Caco-2 (cell line): ENCODE measurements around the gene KLHL14. TPM values are rescaled to one million over a fixed set of nuclear protein-coding genes. Genes with fewer than 3 reads are reported as not detected.

ENCODE experiments used
- BruUV-seq: library from RNA; stranded (reverse); fragments of 400-500 nt; replicated peaks from 2 replicates; lab custom pipeline; 2021; lab: Mats Ljungman, UMichigan
- CTCF ChIA-PET: fragments of 300-600 bp; sonication (Branson Sonifier 250); formaldehyde crosslinking; loops from one replicate; lab custom pipeline; 2022; ENCODE audit warnings: antibody characterized with exemption; lab: Charles Lee
- POLR2A ChIA-PET: fragments of 300-600 bp; sonication (Branson Sonifier 250); formaldehyde crosslinking; loops from one replicate; lab custom pipeline; 2022; ENCODE audit warnings: antibody characterized with exemption; lab: Charles Lee
- DNase-seq, 2 experiments: peaks; one replicate each; pipeline versions ENCODE4 v3.0.0 to v3.0.0-alpha.2; 2020 to 2022
- H3K27me3 ChIP-seq: replicated peaks from 2 replicates; pipeline ENCODE4 v1.6.0; 2011; ENCODE audit warnings: low read length; ENCODE audit not compliant: control insufficient read depth, insufficient read depth
- H3K36me3 ChIP-seq: 2 replicates; pipeline ENCODE4 v1.5.1; 2011; ENCODE audit warnings: low read length; ENCODE audit not compliant: control insufficient read depth, insufficient read depth
- H3K4me1 ChIP-seq: fragments of 250-450 bp; sonication (Bioruptor Pico); 2 replicates; pipeline ENCODE4 v1.5.1; 2020; ENCODE audit warnings: mild to moderate bottlenecking
- H3K4me3 ChIP-seq: 2 replicates; pipeline ENCODE4 v1.5.1; 2011; ENCODE audit warnings: low read depth, mild to moderate bottlenecking, control low read depth, low read length
- H3K9me3 ChIP-seq: fragments of 250-450 bp; sonication (Bioruptor Pico); 2 replicates; pipeline ENCODE4 v1.5.1; 2020; ENCODE audit warnings: mild to moderate bottlenecking, moderate library complexity
- H3K27ac Mint-ChIP-seq: one replicate; pipeline ENCODE4 v1.8.0; 2022; ENCODE audit warnings: mixed read lengths; ENCODE audit not compliant: unreplicated experiment
- H3K27me3 Mint-ChIP-seq: one replicate; pipeline ENCODE4 v1.8.0; 2022; ENCODE audit warnings: mixed read lengths; ENCODE audit not compliant: insufficient read depth, unreplicated experiment
- H3K36me3 Mint-ChIP-seq: one replicate; pipeline ENCODE4 v1.8.0; 2022; ENCODE audit warnings: mild to moderate bottlenecking, mixed read lengths; ENCODE audit not compliant: insufficient read depth, unreplicated experiment
- H3K4me1 Mint-ChIP-seq: one replicate; pipeline ENCODE4 v1.8.0; 2022; ENCODE audit warnings: low read depth, mixed read lengths; ENCODE audit not compliant: unreplicated experiment
- H3K4me3 Mint-ChIP-seq: one replicate; pipeline ENCODE4 v1.8.0; 2022; ENCODE audit warnings: mild to moderate bottlenecking, moderate library complexity, mixed read lengths; ENCODE audit not compliant: unreplicated experiment
- H3K9me3 Mint-ChIP-seq: one replicate; pipeline ENCODE4 v1.8.0; 2022; ENCODE audit warnings: mixed read lengths; ENCODE audit not compliant: unreplicated experiment
- CTCF ChIP-seq, 2 experiments: fragments of 200-600 bp in 1 of 2; IDR thresholded peaks; 1 replicate in 1 of 2; 2 replicates in 1 of 2; pipeline versions ENCODE4 v1.5.1 to v1.8.0; 2011 to 2022; ENCODE audit warnings: antibody characterized with exemption in 1 of 2, control low read depth in 1 of 2, inconsistent platforms in 1 of 2, low read depth in 1 of 2, low read length in 1 of 2, mild to moderate bottlenecking in 1 of 2, moderate library complexity in 1 of 2; ENCODE audit not compliant: insufficient read depth in 1 of 2, severe bottlenecking in 1 of 2, unreplicated experiment in 1 of 2
- intact Hi-C: fragments of 100-400 bp; cut with micrococcal nuclease; formaldehyde crosslinking; loops from one replicate; pipeline ENCODE4 v1.10.0; 2022; ENCODE audit not compliant: unreplicated experiment
- total RNA-seq: library from RNA; stranded (reverse); gene quantifications from 2 replicates; pipeline ENCODE4 v1.2.3, GENCODE V29; 2022

Gene KLHL14
- total RNA-seq, 1 experiment from 2014 or later = not detected

- no TSS peak for BruUV-seq
- no peaks in the 10 kb centered on the region for H3K27me3 Mint-ChIP-seq
Observed at GRCh38 chr18:32812342-32812741, 39.5 kb upstream of the KLHL14 start.

GRCh38 chr18:32810314-32810713 is 37.5 kb upstream of the KLHL14 start:
- ChIA-PET CTCF (no interaction called here), POLR2A (no interaction called here)
- Mint-ChIP-seq H3K9me3 (peaks cover 8% of the 10 kb centered on the region), H3K4me3 (no peak overlapping the region), H3K27me3 (no peaks in the 10 kb centered on the region), H3K4me1 (no peaks in the 10 kb centered on the region), H3K36me3 (no peaks in the 10 kb centered on the region), H3K27ac (no peak overlapping the region)
- intact Hi-C loops = no loop called here
- DNase-seq = no peak
- no peak overlapping the region for H3K4me3 ChIP-seq
- H3K36me3 ChIP-seq = no peaks in the 10 kb centered on the region
- no peak for TF ChIP-seq CTCF (IDR thresholded peaks at IDR 0.05; ENCODE audit: insufficient read depth in 1 of 2, low read depth in 1 of 2, low read length in 1 of 2, severe bottlenecking in 1 of 2, unreplicated experiment in 1 of 2)
- BruUV-seq = no TSS peak
- no peaks in the 10 kb centered on the region for H3K27me3 ChIP-seq
- H3K4me1 ChIP-seq = no peaks in the 10 kb centered on the region
- H3K9me3 ChIP-seq = no peaks in the 10 kb centered on the region

More at GRCh38 chr18:32812342-32812741, 39.5 kb upstream of the KLHL14 start:
- H3K36me3 Mint-ChIP-seq = no peaks in the 10 kb centered on the region
- intact Hi-C loops = no loop called here
- Histone ChIP-seq H3K9me3 (no peaks in the 10 kb centered on the region), H3K4me1 (no peaks in the 10 kb centered on the region), H3K27me3 (no peaks in the 10 kb centered on the region), H3K36me3 (no peaks in the 10 kb centered on the region), H3K4me3 (no peak overlapping the region)
- no peak overlapping the region for H3K27ac Mint-ChIP-seq
- ChIA-PET CTCF (no interaction called here), POLR2A (no interaction called here)
- no peak overlapping the region for H3K4me3 Mint-ChIP-seq
- peaks cover 8% of the 10 kb centered on the region for H3K9me3 Mint-ChIP-seq
- DNase-seq = no peak
- H3K4me1 Mint-ChIP-seq = no peaks in the 10 kb centered on the region
- TF ChIP-seq CTCF (IDR thresholded peaks at IDR 0.05; ENCODE audit: insufficient read depth in 1 of 2, low read depth in 1 of 2, low read length in 1 of 2, severe bottlenecking in 1 of 2, unreplicated experiment in 1 of 2) = no peak

- Histone ChIP-seq H3K36me3 (no peaks in the 10 kb centered on the region), H3K4me1 (no peaks in the 10 kb centered on the region), H3K9me3 (no peaks in the 10 kb centered on the region), H3K27me3 (no peaks in the 10 kb centered on the region), H3K4me3 (no peak overlapping the region)
- no TSS peak for BruUV-seq
- CTCF ChIA-PET = no interaction called here
- H3K27ac Mint-ChIP-seq = no peak overlapping the region
- TF ChIP-seq CTCF (IDR thresholded peaks at IDR 0.05; ENCODE audit: insufficient read depth in 1 of 2, low read depth in 1 of 2, low read length in 1 of 2, severe bottlenecking in 1 of 2, unreplicated experiment in 1 of 2) = no peak
- H3K4me3 Mint-ChIP-seq = no peak overlapping the region
- no peaks in the 10 kb centered on the region for H3K4me1 Mint-ChIP-seq
- no peak for DNase-seq
- POLR2A ChIA-PET = no interaction called here
- intact Hi-C loops = no loop called here
- H3K27me3 Mint-ChIP-seq = no peaks in the 10 kb centered on the region
- H3K9me3 Mint-ChIP-seq = no peaks in the 10 kb centered on the region
- H3K36me3 Mint-ChIP-seq = no peaks in the 10 kb centered on the region
Observed at GRCh38 chr18:32805354-32805753, 32.5 kb upstream of the KLHL14 start.
